GM12878 (cell line): ENCODE measurements around the gene CTSL. TPM values are rescaled to one million over a fixed set of nuclear protein-coding genes. Genes with fewer than 3 reads are reported as not detected.

Experiments used
- ATAC-seq: fragments of 200-7000 bp; cut with Tn5 transposase; 3 replicates; pipeline ENCODE4 v1.9.1; 2020; ENCODE audit warnings: mild to moderate bottlenecking, moderate library complexity
- BruUV-seq: library from RNA; stranded (reverse); fragments of 400-500 nt; replicated peaks from 2 replicates; lab custom pipeline; 2021; lab: Mats Ljungman, UMichigan
- CTCF ChIA-PET: fragments of 300-600 bp; sonication (Branson Sonifier 250); formaldehyde crosslinking; extraction: SDS; loops from one replicate; lab custom pipeline; 2021; ENCODE audit warnings: inconsistent platforms; lab: Yijun Ruan, JAX
- POLR2A ChIA-PET: fragments of 350-600 bp; formaldehyde crosslinking; extraction: SDS; loops from one replicate; lab custom pipeline; 2021; ENCODE audit warnings: inconsistent platforms; lab: Charles Lee
- RAD21 ChIA-PET: fragments of 300-600 bp; sonication (Branson Sonifier 250); formaldehyde crosslinking; loops from one replicate; lab custom pipeline; 2023; ENCODE audit warnings: antibody characterized with exemption; ENCODE audit not compliant: unreplicated experiment; lab: Charles Lee
- SMC1A ChIA-PET: fragments of 300-600 bp; sonication (Branson Sonifier 250); formaldehyde crosslinking; loops from one replicate; lab custom pipeline; 2023; ENCODE audit not compliant: unreplicated experiment, uncharacterized antibody; lab: Charles Lee
- DNase-seq: peaks from one replicate; pipeline ENCODE4 v3.0.0-alpha.2; 2011; ENCODE audit warnings: low read depth, low spot score
- FAIRE-seq: peaks from 3 replicates; lab custom pipeline; 2011; peaks lifted over from hg19 to GRCh38; lab: Jason Lieb, UNC
- H2AFZ ChIP-seq: 2 replicates; pipeline ENCODE4 v1.6.0; 2011; ENCODE audit warnings: low read depth, low read length, control low read depth; ENCODE audit not compliant: control insufficient read depth
- H3K27ac ChIP-seq: 2 replicates; pipeline ENCODE4 v1.5.1; 2011; ENCODE audit warnings: control low read depth; ENCODE audit not compliant: control insufficient read depth, insufficient read depth
- H3K27me3 ChIP-seq, 2 experiments: replicated peaks in 1 of 2; 2 replicates each; pipeline versions ENCODE4 v1.6.0 to v1.6.1; 2011; ENCODE audit warnings: low read length in 1 of 2; ENCODE audit not compliant: control insufficient read depth in 2 of 2, insufficient read depth in 2 of 2
- H3K36me3 ChIP-seq, 2 experiments: 2 replicates each; pipeline ENCODE4 v1.5.1; 2011; ENCODE audit warnings: low read length in 1 of 2; ENCODE audit not compliant: control insufficient read depth in 2 of 2, insufficient read depth in 2 of 2
- H3K4me1 ChIP-seq: 2 replicates; pipeline ENCODE4 v1.6.1; 2011; ENCODE audit warnings: mild to moderate bottlenecking, low read length, moderate library complexity, mixed read lengths; ENCODE audit not compliant: control insufficient read depth, insufficient read depth
- H3K4me2 ChIP-seq: 2 replicates; pipeline ENCODE4 v1.6.0; 2011; ENCODE audit warnings: control low read depth; ENCODE audit not compliant: control insufficient read depth, insufficient read depth
- H3K4me3 ChIP-seq: fragments of 200-600 bp; sonication (generic); 2 replicates; pipeline ENCODE4 v1.5.1; 2016
- H3K79me2 ChIP-seq: 2 replicates; pipeline ENCODE4 v1.6.0; 2011; ENCODE audit warnings: low read length; ENCODE audit not compliant: control insufficient read depth, insufficient read depth
- H3K9ac ChIP-seq: 2 replicates; pipeline ENCODE4 v1.8.0; 2011; ENCODE audit warnings: low read length, control low read depth, mixed read lengths; ENCODE audit not compliant: control insufficient read depth, insufficient read depth
- H3K9me3 ChIP-seq: replicated peaks from 3 replicates; pipeline ENCODE4 v1.5.1; 2011; ENCODE audit warnings: mild to moderate bottlenecking, low read length; ENCODE audit not compliant: control insufficient read depth, insufficient read depth
- H4K20me1 ChIP-seq: 2 replicates; pipeline ENCODE4 v1.6.0; 2011; ENCODE audit not compliant: control insufficient read depth, insufficient read depth
- BMI1 ChIP-seq: fragments of 450-650 bp; IDR thresholded peaks from 2 replicates; pipeline ENCODE4 v1.6.1; 2016; ENCODE audit warnings: mild to moderate bottlenecking, moderate library complexity, borderline replicate concordance
- BRCA1 ChIP-seq: IDR thresholded peaks from 2 replicates; pipeline ENCODE4 v1.6.1; 2011; ENCODE audit warnings: low read depth, low read length, improper control_type of control experiment
- CHD1 ChIP-seq: IDR thresholded peaks from 2 replicates; pipeline ENCODE4 v1.6.1; 2012; ENCODE audit warnings: low read depth, low read length, improper control_type of control experiment
- CTCF ChIP-seq, 3 experiments: IDR thresholded peaks in 2 of 3; conservative IDR thresholded peaks in 1 of 3; 2 replicates each; pipeline ENCODE4 v1.5.1; 2011; ENCODE audit warnings: low read depth in 3 of 3, low read length in 3 of 3, mild to moderate bottlenecking in 3 of 3, control low read depth in 2 of 3, moderate library complexity in 2 of 3, inconsistent platforms in 1 of 3, mixed read lengths in 1 of 3; ENCODE audit not compliant: control insufficient read depth in 2 of 3, insufficient read depth in 1 of 3; ENCODE audit errors: extremely low read depth in 1 of 3
- IKZF2 ChIP-seq, 2 experiments: fragments of 450-650 bp; IDR thresholded peaks; 2 replicates each; pipeline ENCODE4 v1.6.1; 2017; ENCODE audit warnings: mild to moderate bottlenecking in 2 of 2, moderate library complexity in 2 of 2
- KDM1A ChIP-seq: fragments of 200-600 bp; sonication (generic); IDR thresholded peaks from 2 replicates; pipeline ENCODE4 v1.6.1; 2016; ENCODE audit warnings: borderline replicate concordance
- MXI1 ChIP-seq: fragments of 150-350 bp; IDR thresholded peaks from 2 replicates; pipeline ENCODE4 v1.6.1; 2011; ENCODE audit warnings: low read depth, mild to moderate bottlenecking, inconsistent platforms, low read length, improper control_type of control experiment
- NFYB ChIP-seq: IDR thresholded peaks from 2 replicates; pipeline ENCODE4 v1.6.1; 2011; ENCODE audit warnings: low read depth, mild to moderate bottlenecking, low read length, improper control_type of control experiment, moderate library complexity; ENCODE audit not compliant: insufficient read depth
- NR2C1 ChIP-seq: fragments of 450-650 bp; IDR thresholded peaks from 2 replicates; pipeline ENCODE4 v1.6.1; 2017; ENCODE audit warnings: antibody characterized with exemption, mild to moderate bottlenecking, moderate library complexity
- SREBF1 ChIP-seq: IDR thresholded peaks from 2 replicates; pipeline ENCODE4 v1.6.1; 2012; ENCODE audit warnings: mild to moderate bottlenecking, low read length
- STAT3 ChIP-seq: IDR thresholded peaks from 2 replicates; pipeline ENCODE4 v1.6.1; 2011; ENCODE audit warnings: low read depth, low read length, improper control_type of control experiment
- ZNF24 ChIP-seq: fragments of 450-650 bp; IDR thresholded peaks from 2 replicates; pipeline ENCODE4 v1.6.1; 2017; ENCODE audit warnings: antibody characterized with exemption, mild to moderate bottlenecking
- ZNF384 ChIP-seq: IDR thresholded peaks from 2 replicates; pipeline ENCODE4 v1.6.1; 2012; ENCODE audit warnings: low read depth, mild to moderate bottlenecking, low read length, improper control_type of control experiment, borderline replicate concordance
- ZNF622 ChIP-seq: fragments of 450-650 bp; IDR thresholded peaks from 2 replicates; pipeline ENCODE4 v1.6.1; 2017; ENCODE audit warnings: mild to moderate bottlenecking, inconsistent platforms
- WGBS: methylation state at CpG from one replicate; pipeline ENCODE4 v1.1.6; 2016; ENCODE audit warnings: low lambda C conversion rate; ENCODE audit not compliant: insufficient replicate concordance, insufficient coverage; ENCODE audit errors: missing lambda C conversion rate; 5-methylcytosine and 5-hydroxymethylcytosine counted together
- in situ Hi-C: fragments of 300-500 bp; cut with MboI; formaldehyde crosslinking; loops from 9 replicates; pipeline ENCODE4 v1.14.3; 2018; ENCODE audit warnings: mixed read lengths
- intact Hi-C: fragments of 100-400 bp; cut with micrococcal nuclease; formaldehyde crosslinking; loops from one replicate; pipeline ENCODE4 v1.14.2; 2022; ENCODE audit not compliant: unreplicated experiment
- polyA plus RNA-seq, 11 experiments: library from polyadenylated mRNA; depleted of rRNA in 4 of 11; unstranded in 6 of 11; stranded (reverse) in 5 of 11; fragments of >200 nt; fragmentation: Nextera tagmentation in 4 of 11; fragmentation: Illumina TruSeq in 1 of 11; extraction: Ambion mirVana in 4 of 11; extraction: Trizol in 1 of 11; gene quantifications; 1 replicate in 1 of 11; 2 replicates in 10 of 11; pipeline versions ENCODE4 v1.2.1 to v1.2.3, GENCODE V29; 2011 to 2016; ENCODE audit warnings: inconsistent platforms in 2 of 11, missing spikeins in 2 of 11, low read depth in 1 of 11
- total RNA-seq, 4 experiments: library from RNA; depleted of rRNA in 3 of 4; stranded (reverse); fragments of >200 nt in 3 of 4; fragmentation: Illumina TruSeq in 1 of 4; extraction: Trizol in 1 of 4; gene quantifications; 2 replicates each; pipeline versions ENCODE4 v1.2.1 to v1.2.3, GENCODE V29; 2013 to 2021
- TF ChIP-seq, protein P1 (sequence below): fragments of 450-650 bp; formaldehyde crosslinking; IDR thresholded peaks from 2 replicates; pipeline ENCODE4 v1.4.0; 2020; ENCODE audit warnings: mild to moderate bottlenecking, moderate library complexity

Gene CTSL
- total and polyA plus RNA-seq, 10 of the 15 experiments (the other 5 are each of a cell fraction or from before 2014, with no cell fraction given), result 0.24 to 0.72 TPM; not detected in 8

DNA sequence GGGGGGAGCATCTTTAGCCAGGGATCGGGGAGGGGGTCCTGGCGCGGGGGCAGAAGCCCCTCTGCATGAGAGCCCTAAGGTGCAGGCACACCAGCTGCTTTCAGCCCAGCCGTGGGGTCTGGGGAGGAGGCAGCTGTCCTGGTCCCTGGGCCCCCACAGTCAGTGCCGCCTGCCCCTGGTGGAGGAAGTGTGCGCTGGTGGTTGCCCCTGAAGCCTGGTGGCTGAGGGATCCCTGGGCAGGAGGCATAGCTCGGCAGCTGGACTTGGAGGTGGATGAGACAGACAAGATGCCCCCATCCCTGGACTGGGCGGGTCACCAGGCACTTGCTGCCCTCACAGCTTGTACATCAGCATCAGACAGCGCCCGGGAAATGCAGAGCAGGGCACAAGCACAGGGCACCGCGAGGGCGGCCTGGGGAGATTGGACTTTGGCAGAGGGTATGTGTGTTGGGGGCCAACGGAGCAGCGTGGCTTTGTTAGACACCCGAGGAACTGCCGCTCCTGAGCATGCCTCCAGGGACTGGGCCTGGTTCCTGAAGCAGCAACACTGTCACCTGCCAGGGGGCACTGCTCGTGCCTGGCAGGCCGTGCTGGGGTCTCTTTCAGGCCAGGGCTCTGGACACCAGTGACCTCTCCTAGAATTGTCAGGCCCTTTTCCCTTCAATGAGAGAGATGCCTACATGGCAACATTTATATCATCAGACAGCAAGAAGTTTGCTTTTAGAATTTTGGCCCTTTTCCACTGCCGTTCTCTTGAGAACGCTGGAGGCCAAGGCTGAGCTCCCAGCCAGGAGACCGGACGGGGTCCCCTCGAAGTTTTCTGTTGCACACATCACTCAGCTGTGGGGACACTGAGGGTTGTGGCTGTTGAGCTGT, 41.9 kb upstream of the CTSL start (continued):
- TF ChIP-seq, protein P1, sequence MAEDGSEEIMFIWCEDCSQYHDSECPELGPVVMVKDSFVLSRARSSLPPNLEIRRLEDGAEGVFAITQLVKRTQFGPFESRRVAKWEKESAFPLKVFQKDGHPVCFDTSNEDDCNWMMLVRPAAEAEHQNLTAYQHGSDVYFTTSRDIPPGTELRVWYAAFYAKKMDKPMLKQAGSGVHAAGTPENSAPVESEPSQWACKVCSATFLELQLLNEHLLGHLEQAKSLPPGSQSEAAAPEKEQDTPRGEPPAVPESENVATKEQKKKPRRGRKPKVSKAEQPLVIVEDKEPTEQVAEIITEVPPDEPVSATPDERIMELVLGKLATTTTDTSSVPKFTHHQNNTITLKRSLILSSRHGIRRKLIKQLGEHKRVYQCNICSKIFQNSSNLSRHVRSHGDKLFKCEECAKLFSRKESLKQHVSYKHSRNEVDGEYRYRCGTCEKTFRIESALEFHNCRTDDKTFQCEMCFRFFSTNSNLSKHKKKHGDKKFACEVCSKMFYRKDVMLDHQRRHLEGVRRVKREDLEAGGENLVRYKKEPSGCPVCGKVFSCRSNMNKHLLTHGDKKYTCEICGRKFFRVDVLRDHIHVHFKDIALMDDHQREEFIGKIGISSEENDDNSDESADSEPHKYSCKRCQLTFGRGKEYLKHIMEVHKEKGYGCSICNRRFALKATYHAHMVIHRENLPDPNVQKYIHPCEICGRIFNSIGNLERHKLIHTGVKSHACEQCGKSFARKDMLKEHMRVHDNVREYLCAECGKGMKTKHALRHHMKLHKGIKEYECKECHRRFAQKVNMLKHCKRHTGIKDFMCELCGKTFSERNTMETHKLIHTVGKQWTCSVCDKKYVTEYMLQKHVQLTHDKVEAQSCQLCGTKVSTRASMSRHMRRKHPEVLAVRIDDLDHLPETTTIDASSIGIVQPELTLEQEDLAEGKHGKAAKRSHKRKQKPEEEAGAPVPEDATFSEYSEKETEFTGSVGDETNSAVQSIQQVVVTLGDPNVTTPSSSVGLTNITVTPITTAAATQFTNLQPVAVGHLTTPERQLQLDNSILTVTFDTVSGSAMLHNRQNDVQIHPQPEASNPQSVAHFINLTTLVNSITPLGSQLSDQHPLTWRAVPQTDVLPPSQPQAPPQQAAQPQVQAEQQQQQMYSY (CRISPR knock-in tag), result no peak
- no peak for TF ChIP-seq BRCA1

- ChIA-PET POLR2A (no interaction called here), CTCF (interaction anchor here (0.6 to 2.3 kb wide), 14 partner anchors 9 to 1316 kb away, joined by 3 to 10 read pairs (median 4); no protein-coding TSS in a partner anchor), RAD21 (interaction anchor here (1.1 kb wide), 1 partner anchor 349 kb away, joined by 3 read pairs; no protein-coding TSS in a partner anchor), SMC1A (interaction anchor here (0.6 kb wide), 1 partner anchor 131 kb away, joined by 3 read pairs; no protein-coding TSS in a partner anchor)
- H3K4me3 ChIP-seq, result no peak overlapping the region
- FAIRE-seq, result no peak
- intact Hi-C loops, result loop anchor here (2.0 kb wide), 1 partner anchor 128 kb away; no protein-coding TSS in a partner anchor
- H3K27me3 ChIP-seq, result no peaks in the 10 kb centered on the region
- no peak for DNase-seq
- no peaks in the 10 kb centered on the region for H3K79me2 ChIP-seq
- peaks cover 1 to 12% of the 10 kb centered on the region in 2 experiments; a peak in 3 of 4 replicates for H3K36me3 ChIP-seq
- H3K9ac ChIP-seq, result no peak overlapping the region
- no peaks in the 10 kb centered on the region; the same call in 2 of the 3 replicates for H3K9me3 ChIP-seq
- no peak overlapping the region for H3K27ac ChIP-seq
- peak; percentile 24; the same call in 2 of the 3 replicates for ATAC-seq
- no TSS peak for BruUV-seq
- H2AFZ ChIP-seq, result no peak overlapping the region
- no peaks in the 10 kb centered on the region for H3K4me1 ChIP-seq
- H3K4me2 ChIP-seq, result no peak overlapping the region
- in situ Hi-C loops, result no loop called here
- no peaks in the 10 kb centered on the region for H4K20me1 ChIP-seq
- 93% methylated on average over 11 of the region's 11 CpGs for WGBS
- TF ChIP-seq ZNF24 (no peak), CHD1 (no peak), SREBF1 (no peak), STAT3 (no peak), NFYB (no peak), ZNF622 (no peak), BRCA1 (no peak), MXI1 (no peak), CTCF (IDR thresholded peaks at IDR 0.05 in 2 of 3, conservative IDR thresholded peaks at IDR 0.05 in 1 of 3; ENCODE audit: control insufficient read depth in 2 of 3, extremely low read depth in 1 of 3, insufficient read depth in 1 of 3, low read depth in 3 of 3, low read length in 3 of 3) (peak; percentile 30 to 43 (median 36); a peak in 2 of 6 replicates), KDM1A (no peak), IKZF2 (IDR thresholded peaks at IDR 0.05) (no peak), ZNF384 (no peak), BMI1 (no peak), NR2C1 (no peak)
Measured at GRCh38 chr9:87684627-87685219, 41.2 kb upstream of the CTSL start.
